ENCODE data around the gene U2AF2.

U2AF2 gene

DNA sequence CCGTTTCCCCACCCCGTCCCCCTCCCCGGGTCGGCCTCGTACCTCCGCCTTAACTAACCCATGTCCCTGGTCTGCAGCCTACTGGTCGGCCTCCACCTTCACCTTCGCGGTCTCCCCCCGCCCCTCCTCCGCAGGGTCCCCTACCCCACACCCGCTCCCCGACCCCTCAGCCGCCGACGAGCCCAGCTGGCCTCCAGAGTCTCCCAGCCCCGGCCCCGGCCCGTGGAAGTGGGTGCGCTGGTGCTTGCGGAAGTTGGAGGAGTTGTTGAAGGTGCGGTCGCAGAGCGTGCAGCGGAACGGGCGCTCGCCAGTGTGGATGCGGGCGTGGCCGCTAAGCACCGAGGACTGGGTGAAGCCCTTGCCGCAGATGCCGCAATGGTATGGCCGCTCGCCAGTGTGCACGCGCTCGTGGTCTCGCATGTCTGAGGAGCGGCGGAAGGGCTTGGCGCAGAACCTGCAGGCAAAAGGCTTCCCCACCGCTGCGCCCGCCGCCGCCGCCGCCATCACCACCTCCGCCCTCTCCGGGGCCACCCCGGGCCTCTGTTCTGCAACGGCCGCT lies 33.1 kb upstream of the U2AF2 start:
- DNase-seq (ENCODE audit: low read depth), result no peak

DNA sequence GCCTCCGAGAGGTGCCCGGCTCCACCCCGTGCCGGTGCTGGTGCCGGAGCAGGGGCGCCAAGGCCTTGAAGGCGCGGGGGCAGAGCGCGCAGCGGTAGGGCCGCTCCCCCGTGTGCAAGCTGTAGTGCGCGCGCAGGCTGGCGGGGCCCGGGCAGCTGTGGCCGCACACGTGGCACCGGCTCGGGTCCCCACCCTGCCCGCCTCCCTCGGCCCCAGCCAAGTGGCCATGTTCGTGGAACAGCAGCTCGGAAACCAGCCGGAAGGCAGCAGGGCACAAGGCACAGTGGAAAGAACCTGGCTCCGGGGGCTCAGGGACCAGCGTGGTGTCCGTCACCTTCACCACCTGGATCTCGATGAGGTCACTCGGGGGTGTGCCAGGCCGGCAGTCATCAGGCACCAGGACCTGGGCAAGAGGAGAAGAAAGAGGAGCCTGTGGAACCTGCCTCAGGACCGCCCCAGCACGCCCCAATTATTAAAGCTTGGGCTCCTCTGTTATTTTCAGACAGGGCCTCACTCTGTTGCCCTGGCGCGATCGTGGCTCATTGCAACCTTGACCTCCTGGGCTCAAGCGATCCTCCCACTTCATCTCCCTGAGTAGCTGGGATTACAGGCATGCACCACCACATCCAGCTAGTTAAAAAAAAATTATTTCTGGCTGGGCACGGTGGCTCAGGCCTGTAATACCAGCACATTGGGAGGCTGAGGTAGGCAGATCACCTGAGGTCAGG lies 32.4 kb upstream of the U2AF2 start:
- no peak for DNase-seq (ENCODE audit: low read depth)

DNA sequence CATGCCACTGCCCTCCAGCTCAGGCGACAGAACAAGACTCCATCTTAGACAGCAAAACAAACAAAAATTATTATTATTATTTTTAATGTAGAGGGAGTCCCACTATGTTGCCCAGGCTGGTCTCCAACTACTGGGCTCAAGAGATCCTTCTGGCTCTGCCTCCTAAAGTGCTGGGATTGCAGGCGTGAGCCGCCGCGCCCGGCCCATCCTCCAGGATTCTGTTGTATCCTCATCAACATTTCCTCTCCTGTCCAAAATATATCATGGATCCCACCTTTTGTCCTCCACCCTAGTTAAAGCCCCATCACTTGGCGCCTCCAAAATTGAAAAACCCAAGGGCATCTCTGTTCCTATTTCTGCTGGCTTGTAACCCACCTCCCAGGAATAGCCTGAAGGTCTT lies 31.7 kb upstream of the U2AF2 start:
- no peak for DNase-seq (ENCODE audit: low read depth)

DNA sequence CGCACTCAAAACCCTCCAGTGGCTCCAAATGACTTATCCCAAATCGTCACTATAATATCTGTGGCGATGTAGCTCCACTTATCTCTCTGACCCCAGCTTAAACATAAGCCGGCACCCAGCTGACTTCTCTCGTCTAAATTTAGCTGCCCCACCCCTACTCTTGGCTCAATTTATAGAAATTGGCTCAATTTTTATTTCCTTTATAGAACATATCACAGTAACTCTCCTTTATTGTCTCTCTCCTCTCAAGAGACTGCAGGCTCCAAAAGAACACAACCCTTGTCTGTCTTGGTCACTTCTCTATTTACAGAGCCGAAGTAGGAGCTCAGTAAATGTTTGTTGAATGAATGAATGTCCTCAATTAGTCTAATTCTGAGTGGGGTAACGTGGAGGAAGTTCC lies 31.3 kb upstream of the U2AF2 start:
- DNase-seq (ENCODE audit: low read depth), result no peak

DNA sequence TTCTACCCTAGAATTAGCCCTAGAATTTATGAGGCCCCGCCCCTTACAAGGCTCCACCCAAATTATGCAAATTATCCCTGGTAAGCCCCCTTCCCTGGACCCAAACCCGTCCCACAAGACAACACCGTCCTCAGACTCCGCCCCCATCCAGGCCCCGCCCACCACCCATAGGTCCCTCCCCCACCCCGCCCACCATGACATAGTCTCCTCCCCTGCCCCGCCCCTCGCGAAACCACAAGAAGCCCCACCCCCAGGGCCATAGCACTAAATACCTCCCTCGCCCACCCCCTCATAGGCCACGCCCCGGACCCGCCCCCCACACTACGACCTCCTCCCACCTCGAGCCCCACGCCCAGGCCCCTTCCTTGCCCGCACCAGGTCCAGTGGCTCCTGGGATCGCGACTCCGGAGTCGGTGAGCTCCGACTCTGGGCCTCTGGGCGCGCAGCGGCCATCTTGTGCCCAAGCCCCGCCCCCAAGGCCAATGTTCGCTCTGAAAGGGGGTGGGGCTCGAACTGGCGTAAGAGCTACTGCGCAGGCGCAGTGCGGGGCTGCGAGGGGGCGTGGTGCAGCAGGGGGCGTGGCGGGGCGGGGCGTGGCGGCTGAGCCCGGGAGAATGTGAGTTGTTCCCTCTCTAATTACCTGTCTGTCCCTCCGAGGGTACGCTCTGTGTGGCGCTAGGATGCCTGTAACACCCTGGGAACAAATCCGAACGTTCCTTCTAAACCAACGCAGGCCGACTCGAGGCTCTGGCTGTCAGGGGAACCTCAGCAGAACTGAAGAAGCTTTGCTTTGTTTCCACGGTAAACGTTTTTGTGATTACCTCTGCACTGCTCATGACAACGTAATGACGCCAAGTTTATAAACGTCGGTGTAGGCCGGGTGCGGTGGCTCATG lies 30.5 kb upstream of the U2AF2 start, which contains the start of gene ZNF784:
ZNF784 (minus strand) TSS at position 458 of the 895 bp plus-strand sequence; CDS start at position 453, 5 bp downstream.
- peak; percentile 72 for DNase-seq (ENCODE audit: low read depth)

DNA sequence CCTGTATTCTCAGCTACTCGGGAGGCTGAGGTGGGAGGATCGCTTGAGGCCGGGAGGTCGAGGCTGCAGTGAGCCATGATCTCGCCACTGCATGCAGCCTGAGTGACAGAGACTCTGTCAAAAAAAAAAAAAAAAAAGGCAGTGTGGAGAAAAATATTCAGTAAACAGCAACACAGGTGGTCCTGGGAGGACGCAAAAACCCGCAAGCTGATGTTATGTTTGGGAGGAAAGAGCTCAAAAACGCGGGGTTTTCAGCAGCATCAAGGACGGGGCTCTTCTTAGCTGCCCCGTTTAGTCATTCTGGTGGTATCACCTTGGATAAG lies 29.9 kb upstream of the U2AF2 start:
- DNase-seq (ENCODE audit: low read depth), result no peak

DNA sequence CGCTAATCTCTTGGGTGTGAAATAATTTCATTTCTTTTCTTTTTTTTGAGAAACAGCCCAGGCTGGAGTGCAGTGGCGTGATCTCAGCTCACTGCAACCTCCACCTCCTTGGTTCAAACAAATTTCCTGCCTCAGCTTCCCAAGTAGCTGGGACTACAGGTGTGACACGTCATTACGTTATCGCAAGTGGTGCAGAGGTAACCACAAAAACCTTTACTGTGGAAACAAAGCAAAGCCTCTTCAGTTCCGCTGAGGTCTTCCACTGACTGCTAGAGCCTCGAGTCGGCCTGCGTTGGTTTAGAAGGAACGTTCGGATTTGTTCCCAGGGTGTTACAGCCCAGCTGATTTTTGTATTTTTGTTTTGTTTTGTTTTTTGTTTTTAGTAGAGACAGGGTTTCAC lies 28.5 kb upstream of the U2AF2 start:
- no peak for DNase-seq (ENCODE audit: low read depth)

DNA sequence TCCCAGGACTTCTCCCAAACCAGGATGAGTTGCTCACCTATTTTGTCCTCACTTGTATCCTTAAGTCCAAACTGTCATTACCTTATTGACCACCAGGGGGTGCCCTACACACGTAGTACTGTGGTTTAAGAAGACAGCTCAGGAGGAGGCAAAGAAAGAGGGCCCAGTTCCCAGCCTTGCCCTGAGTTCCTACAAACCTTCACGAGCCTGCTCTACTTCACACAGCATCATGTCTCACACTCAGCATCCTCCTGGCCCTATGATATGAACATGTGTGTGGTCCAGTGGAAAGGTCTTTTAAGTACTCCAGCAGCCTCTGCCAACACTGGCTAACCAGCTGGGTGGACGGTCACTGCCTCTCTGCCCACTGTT lies 22.4 kb upstream of the U2AF2 start:
- DNase-seq (ENCODE audit: low read depth), result peak; percentile 86

DNA sequence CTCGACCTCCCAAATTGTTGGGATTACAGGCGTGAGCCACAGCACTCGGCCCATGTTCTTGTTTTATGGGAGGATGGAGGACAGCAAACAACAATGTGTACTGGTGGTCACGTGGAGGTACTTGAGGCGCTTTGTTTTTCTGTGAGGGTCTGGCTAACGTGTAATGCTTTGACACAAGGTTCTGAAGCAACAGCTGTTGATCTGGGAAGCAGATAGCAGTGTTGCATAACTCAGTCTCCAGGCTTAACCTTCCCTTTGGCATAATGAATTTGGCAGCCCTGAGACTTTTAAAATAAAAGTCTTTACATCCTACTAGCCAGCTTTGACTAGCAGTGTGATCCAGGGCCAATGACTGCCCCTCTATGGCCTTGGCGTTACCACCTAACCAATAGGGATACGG lies 21.0 kb upstream of the U2AF2 start:
- no peak for DNase-seq (ENCODE audit: low read depth)

DNA sequence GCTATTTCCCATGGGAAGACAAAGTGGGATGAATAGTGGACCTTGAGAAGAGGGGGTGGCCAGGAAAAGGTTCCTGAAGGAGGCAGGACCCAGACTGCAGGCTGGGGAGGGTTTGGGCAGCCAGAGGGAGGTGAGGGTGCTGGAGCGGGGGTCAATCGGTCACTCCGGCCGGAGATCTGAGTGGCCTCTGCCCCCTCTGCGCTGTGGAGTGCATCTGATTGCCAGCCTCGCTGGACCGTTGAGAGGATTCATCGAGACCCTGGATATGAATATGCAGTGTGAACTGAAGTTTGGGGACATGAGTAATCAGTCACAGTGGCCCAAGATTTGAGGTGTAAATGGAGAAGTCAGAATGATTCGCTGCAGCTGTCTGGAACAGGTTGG lies 19.5 kb upstream of the U2AF2 start:
- DNase-seq (ENCODE audit: low read depth), result no peak

DNA sequence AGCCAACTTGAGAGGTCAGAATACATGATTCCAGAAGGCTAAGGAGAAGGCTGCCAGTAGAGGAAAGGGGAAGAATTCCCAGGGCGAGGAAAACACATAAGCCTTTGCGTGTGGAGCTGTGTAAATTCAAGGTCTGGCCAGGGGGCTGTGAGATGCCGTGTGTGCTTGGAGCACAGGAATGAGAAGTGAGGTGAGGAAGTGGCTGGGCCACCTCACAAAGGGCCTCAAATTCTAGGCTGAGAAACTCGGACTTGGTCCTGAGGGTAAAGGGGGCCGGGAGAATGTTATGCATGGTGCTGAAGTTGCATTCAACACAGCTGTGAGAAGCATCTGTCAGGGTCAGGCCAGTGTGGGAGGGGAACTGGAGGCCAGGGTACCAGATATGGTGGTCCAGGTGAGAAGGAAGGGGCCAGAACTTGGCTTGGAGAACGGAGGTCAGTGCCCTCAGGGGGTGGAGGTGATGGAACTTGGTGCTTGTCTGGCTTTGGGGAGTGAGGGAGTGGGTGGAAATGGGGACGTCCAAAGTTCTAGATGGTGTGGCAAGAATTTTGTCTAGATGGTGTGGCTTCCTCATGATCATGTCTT lies 18.9 kb upstream of the U2AF2 start:
- no peak for DNase-seq (ENCODE audit: low read depth)

DNA sequence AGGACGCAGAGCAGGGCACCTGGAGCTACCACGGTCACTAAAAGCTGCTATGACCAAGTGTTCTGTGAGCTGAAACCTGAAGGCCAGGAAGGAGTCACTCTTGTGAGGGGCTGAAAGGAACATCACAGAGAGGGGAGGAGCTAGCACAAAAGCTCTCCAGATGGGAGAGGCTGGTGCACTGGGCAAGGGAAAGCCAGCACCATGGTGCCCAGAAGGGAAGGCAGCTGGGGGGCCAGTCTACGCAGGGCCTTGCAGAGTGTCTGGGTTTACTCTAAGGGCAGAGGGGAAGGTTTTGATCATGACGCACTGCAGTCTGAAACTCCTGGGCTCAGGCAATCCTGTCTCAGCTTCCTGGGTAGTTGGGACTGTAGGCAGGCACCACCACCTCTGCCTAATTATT lies 18.1 kb upstream of the U2AF2 start:
- no peak for DNase-seq (ENCODE audit: low read depth)

DNA sequence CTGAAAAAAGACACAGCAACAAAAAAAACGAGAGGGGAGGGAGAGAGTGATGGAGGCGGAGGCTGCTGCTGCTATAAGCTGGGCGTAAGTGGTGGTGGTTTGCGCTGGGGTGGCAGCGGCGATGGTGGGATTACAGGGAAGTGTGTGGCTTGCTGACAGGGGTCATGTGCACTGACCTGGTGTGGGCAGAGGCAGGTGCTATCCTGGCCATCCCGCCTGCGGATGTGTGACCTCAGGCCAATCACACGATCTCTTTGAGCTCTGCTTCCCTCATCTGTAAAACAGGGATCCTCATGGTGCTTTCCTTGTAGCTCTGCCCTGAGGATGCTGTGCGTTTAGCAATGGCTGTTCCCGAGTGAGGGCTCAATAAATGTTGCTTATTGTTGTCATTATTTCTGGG lies 17.3 kb upstream of the U2AF2 start:
- DNase-seq (ENCODE audit: low read depth), result no peak

DNA sequence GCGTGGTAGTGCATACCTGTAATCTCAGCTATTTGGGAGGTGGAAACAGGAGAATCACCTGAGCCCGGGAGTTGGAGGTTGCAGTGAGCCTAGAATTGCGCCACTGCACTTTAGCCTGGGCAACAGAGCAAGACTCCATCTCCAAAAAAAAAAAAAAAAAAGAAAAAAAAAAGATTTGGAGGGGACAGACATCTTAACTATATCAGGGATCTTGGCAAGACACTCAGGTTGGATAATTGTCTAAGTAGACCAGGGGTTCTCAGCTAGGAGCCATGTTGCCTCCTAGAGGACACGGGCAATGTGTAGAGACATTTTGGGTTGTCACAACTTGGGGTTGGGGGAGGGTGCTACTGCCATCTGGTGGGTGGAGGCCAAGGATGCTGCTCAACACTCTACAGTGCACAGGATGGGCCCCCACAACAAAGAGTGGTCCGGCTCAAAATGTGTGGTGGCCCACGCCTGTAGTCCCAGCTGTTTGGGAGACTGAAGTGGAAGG lies 15.9 kb upstream of the U2AF2 start:
- DNase-seq (ENCODE audit: low read depth), result no peak

DNA sequence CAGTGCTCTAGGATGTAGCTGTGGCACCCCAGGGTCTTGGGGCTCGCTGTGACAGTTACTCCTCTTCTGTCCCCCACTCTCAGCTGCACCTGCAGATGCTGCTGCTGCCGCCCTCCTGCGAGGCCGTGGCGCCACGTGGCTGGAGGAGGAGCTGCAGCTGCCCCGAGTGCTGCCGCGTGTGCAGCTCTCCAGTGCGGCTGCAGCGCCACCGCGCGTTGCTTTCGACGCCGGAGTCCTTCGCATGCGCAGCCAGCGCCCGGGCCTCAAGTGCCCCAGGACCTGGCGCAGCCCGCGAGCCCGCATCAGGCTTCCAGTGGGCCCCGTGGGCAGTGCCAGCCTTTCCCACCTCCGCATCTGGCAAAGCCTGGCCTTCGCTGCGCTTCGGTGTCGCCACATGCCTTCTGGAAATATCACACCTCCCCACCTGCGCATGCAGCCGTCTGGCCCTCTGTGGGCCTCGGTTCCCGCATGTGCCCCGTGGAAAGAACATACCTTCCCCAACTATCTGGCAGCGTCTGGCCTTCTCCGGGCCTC lies 14.7 kb upstream of the U2AF2 start:
- no peak for DNase-seq (ENCODE audit: low read depth)

DNA sequence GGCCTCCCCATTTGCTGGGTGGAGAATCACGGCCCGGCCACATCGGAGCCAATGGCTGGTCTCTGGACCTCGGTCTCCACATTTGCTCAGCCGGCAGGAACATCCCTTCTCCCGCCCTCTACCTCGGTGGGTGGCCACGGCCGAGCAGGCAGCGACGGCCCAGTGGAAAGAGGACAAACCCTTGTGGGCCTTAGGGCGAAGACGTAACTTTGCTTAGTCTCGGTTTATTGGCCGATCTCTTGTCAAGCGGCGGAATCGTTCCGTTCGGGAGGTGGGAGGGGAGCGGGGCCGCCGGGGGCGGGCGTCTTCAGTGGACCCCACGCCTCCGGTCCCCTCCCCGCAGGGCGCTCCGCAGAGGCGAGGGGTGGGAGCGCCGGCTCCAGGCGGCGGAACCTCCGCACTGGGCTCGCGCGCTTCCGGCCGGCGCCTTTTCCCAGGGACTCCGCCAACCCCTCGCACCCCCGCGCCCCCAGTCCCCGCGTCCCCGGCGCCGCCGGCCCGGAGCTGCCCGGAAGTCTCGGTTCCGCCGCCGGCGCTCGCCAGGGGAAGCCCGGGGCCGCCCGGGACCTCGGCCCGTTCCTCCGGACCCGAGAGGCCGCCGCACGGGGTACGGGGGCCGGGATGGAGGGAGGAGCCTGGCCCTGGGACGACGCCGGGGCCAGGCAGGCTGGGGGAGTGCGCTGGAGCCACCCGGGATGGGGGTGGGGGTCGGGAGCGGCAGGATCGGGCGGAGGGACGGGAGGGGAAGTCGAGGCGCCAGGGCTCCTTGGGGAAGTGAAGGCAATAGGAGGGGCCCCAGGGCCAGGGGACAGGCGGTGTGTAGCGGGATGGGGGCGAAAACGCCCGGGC lies 14.0 kb upstream of the U2AF2 start, which contains the start of gene ZNF580:
ZNF580 (plus strand) TSS at position 426 of the 849 bp plus-strand sequence. CDS start 1,507 bp downstream, outside the sequence.
- DNase-seq (ENCODE audit: low read depth), result no peak

DNA sequence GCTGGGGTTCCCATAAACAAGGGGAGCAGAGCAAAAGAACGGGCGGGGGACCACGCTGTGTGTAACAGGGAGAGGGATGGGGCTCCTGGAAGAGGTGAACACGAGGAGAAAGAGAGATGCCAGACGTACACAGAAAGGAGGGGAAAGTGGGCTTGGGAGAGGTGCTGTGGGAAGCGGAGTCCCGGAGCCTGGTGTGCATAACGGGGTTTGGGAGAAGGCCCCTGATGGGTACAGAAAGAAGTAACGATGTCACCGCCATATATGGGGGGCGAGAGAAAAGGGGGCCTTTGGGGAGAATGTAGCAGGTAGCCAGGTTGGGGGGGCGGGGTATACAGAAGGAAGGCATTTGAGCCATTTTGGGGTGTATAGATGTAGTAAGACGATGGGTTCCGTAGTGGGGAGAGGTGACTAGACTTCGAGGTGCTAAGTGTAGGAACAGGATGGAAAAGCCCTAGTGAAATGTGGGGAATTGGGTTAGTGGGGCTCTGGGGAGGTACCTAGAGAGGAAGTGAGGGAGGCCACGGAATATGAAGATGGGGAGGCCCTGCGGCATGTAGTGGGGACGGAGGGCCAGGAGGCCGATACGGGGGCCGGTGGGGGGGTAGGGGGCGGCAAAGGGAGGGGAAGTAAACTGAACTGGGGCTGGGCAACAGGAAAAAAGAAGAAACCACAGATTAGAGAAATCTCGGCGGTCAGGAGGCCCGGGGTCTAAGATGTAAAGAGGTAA lies 13.2 kb upstream of the U2AF2 start:
- DNase-seq (ENCODE audit: low read depth), result no peak

DNA sequence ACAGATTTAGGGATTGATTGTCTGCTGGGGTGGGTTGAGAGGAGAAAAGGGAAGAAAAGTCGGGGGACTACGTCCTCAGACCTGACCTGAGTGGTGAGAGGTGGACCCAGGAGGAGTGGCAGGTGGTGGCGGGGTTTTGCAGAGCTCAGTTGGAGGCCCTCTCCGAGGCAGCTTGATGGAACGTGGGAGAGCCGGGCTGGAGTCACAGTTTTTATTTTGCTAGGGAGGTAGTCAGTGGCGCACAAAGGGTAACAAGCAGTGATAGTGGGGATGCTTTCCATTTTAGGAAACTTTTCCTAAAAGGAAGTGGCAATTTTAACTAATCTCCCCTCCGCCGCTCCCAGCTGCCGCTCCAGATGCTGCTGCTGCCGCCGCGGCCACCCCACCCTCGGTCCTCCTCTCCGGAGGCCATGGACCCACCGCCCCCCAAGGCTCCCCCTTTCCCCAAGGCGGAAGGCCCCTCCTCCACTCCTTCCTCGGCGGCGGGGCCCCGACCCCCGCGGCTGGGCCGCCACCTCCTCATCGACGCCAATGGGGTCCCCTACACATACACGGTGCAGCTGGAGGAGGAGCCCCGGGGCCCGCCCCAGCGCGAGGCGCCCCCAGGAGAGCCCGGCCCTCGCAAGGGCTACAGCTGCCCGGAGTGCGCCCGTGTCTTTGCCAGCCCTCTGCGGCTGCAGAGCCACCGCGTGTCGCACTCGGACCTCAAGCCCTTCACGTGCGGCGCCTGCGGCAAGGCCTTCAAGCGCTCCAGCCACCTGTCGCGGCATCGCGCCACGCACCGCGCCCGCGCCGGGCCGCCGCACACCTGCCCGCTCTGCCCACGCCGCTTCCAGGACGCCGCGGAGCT lies 12.5 kb upstream of the U2AF2 start:
- no peak for DNase-seq (ENCODE audit: low read depth)

DNA sequence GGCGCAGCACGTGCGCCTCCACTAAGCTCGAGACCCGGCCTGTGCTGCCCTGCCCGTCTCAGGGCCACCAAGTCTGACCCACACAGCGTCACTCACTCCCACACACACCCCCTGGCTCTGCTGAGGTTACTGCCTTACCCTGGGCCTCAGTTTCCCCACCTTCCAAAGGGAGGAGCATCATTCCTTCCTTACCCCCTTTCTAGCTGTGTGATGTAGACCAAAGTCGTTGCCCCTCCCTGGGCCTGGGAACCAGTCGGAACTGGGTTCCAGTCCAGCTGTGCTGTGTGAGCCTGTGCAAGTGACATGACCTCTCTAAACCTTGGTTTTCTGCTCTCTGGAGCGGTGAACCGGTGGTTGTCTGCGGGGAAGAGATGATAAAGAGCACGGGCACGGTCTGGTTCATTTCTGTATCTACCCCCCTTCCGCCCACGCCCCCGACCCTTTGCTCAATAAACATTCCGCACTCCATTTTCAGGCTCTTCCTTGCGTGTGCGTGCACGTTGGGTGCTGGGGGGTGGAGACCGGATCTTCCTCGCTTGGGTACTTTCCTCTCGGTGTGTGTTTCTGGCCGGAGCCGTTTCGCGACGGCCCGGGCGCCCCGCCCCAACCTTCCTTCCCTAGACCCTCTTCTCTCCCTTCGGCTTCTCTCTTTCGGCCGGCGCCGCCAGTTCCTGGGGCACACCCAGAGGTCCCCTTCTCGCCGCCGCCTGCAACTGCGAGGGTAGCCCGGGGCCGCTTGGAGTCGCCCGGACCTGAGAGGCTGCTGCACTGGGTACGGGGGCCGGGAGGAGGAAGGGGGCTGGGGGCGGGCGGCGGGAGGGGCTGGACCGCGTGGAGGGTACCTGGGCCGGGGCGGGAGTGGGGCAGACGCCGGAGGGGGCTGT lies 11.6 kb upstream of the U2AF2 start, which contains the start of gene ZNF581:
ZNF581 (plus strand) TSS at position 647 of the 884 bp plus-strand sequence. CDS start 923 bp downstream, outside the sequence.
- no peak for DNase-seq (ENCODE audit: low read depth)
